Activated naive CD4-positive, alpha-beta T cell treated with anti-CD3 and anti-CD28 coated beads, Interleukin-2, amount 10 ng/mL, durations not matched to agents 7 days and 5 days (primary cell): ENCODE data around the gene RFC3.

Experiments
- CTCF ChIA-PET: fragments of 350-600 bp; sonication (Branson Sonifier 250); formaldehyde crosslinking; loops from one replicate; lab custom pipeline; 2021; ENCODE audit warnings: antibody characterized with exemption; lab: Charles Lee
- DNase-seq: peaks from one replicate; pipeline ENCODE4 v3.0.0-alpha.2; 2020
- H3K27ac Mint-ChIP-seq: one replicate; pipeline ENCODE4 v1.8.0; 2021; ENCODE audit warnings: mild to moderate bottlenecking, moderate library complexity, mixed read lengths
- H3K27me3 Mint-ChIP-seq: one replicate; pipeline ENCODE4 v1.8.0; 2021; ENCODE audit warnings: mild to moderate bottlenecking, mixed read lengths
- H3K36me3 Mint-ChIP-seq: one replicate; pipeline ENCODE4 v1.8.0; 2021; ENCODE audit warnings: mixed read lengths
- H3K4me1 Mint-ChIP-seq: one replicate; pipeline ENCODE4 v1.8.0; 2021; ENCODE audit warnings: mixed read lengths
- H3K4me3 Mint-ChIP-seq: one replicate; pipeline ENCODE4 v1.8.0; 2021; ENCODE audit warnings: mild to moderate bottlenecking, moderate library complexity, mixed read lengths
- H3K9me3 Mint-ChIP-seq: one replicate; pipeline ENCODE4 v1.8.0; 2021; ENCODE audit warnings: mixed read lengths

RFC3 gene

GRCh38 chr13:33868343-33868994 is 50.5 kb downstream of the RFC3 start:
- H3K27me3 Mint-ChIP-seq, result no peaks in the 10 kb centered on the region
- CTCF ChIA-PET, result no interaction called here
- no peak overlapping the region for H3K4me3 Mint-ChIP-seq
- H3K4me1 Mint-ChIP-seq, result no peaks in the 10 kb centered on the region
- no peaks in the 10 kb centered on the region for H3K9me3 Mint-ChIP-seq
- DNase-seq, result no peak
- no peak overlapping the region for H3K27ac Mint-ChIP-seq
- peaks cover 3% of the 10 kb centered on the region for H3K36me3 Mint-ChIP-seq

- Mint-ChIP-seq H3K4me3 (no peak overlapping the region), H3K4me1 (no peaks in the 10 kb centered on the region), H3K9me3 (no peaks in the 10 kb centered on the region), H3K27me3 (no peaks in the 10 kb centered on the region), H3K27ac (no peak overlapping the region), H3K36me3 (peaks cover 3% of the 10 kb centered on the region)
- DNase-seq, result no peak
- CTCF ChIA-PET, result no interaction called here
Observed at GRCh38 chr13:33869005-33869404, 51.1 kb downstream of the RFC3 start.

GRCh38 chr13:33870046-33870668 is 52.2 kb downstream of the RFC3 start:
- Mint-ChIP-seq H3K9me3 (no peaks in the 10 kb centered on the region), H3K4me3 (no peak overlapping the region), H3K27me3 (no peaks in the 10 kb centered on the region), H3K4me1 (no peaks in the 10 kb centered on the region), H3K27ac (no peak overlapping the region), H3K36me3 (peaks cover 3% of the 10 kb centered on the region)
- CTCF ChIA-PET, result no interaction called here
- DNase-seq, result no peak

GRCh38 chr13:33871207-33872004 is 53.5 kb downstream of the RFC3 start:
- Mint-ChIP-seq H3K27me3 (no peaks in the 10 kb centered on the region), H3K4me3 (no peak overlapping the region), H3K9me3 (no peaks in the 10 kb centered on the region), H3K36me3 (peaks cover 3% of the 10 kb centered on the region), H3K27ac (no peak overlapping the region), H3K4me1 (no peaks in the 10 kb centered on the region)
- CTCF ChIA-PET, result no interaction called here
- no peak for DNase-seq

- H3K9me3 Mint-ChIP-seq, result no peaks in the 10 kb centered on the region
- no peak for DNase-seq
- no peaks in the 10 kb centered on the region for H3K4me1 Mint-ChIP-seq
- H3K27me3 Mint-ChIP-seq, result no peaks in the 10 kb centered on the region
- H3K27ac Mint-ChIP-seq, result no peak overlapping the region
- no peak overlapping the region for H3K4me3 Mint-ChIP-seq
- H3K36me3 Mint-ChIP-seq, result peaks cover 3% of the 10 kb centered on the region
- CTCF ChIA-PET, result no interaction called here
Observed at GRCh38 chr13:33872005-33872351, 54.0 kb downstream of the RFC3 start.

GRCh38 chr13:33873251-33873908 is 55.4 kb downstream of the RFC3 start:
- no peak for DNase-seq
- Mint-ChIP-seq H3K4me3 (no peak overlapping the region), H3K36me3 (no peaks in the 10 kb centered on the region), H3K4me1 (no peaks in the 10 kb centered on the region), H3K27me3 (no peaks in the 10 kb centered on the region), H3K9me3 (no peaks in the 10 kb centered on the region), H3K27ac (no peak overlapping the region)
- CTCF ChIA-PET, result no interaction called here

- CTCF ChIA-PET, result no interaction called here
- Mint-ChIP-seq H3K36me3 (no peaks in the 10 kb centered on the region), H3K27me3 (no peaks in the 10 kb centered on the region), H3K9me3 (no peaks in the 10 kb centered on the region), H3K27ac (no peak overlapping the region), H3K4me3 (no peak overlapping the region), H3K4me1 (no peaks in the 10 kb centered on the region)
- DNase-seq, result no peak
Observed at GRCh38 chr13:33874871-33875270, 56.9 kb downstream of the RFC3 start.

GRCh38 chr13:33875618-33876401 is 57.9 kb downstream of the RFC3 start:
- no peaks in the 10 kb centered on the region for H3K27me3 Mint-ChIP-seq
- no peaks in the 10 kb centered on the region for H3K36me3 Mint-ChIP-seq
- H3K4me1 Mint-ChIP-seq, result no peaks in the 10 kb centered on the region
- no peak overlapping the region for H3K27ac Mint-ChIP-seq
- DNase-seq, result no peak
- CTCF ChIA-PET, result no interaction called here
- no peaks in the 10 kb centered on the region for H3K9me3 Mint-ChIP-seq
- H3K4me3 Mint-ChIP-seq, result no peak overlapping the region

- CTCF ChIA-PET, result no interaction called here
- H3K9me3 Mint-ChIP-seq, result no peaks in the 10 kb centered on the region
- no peak for DNase-seq
- H3K27me3 Mint-ChIP-seq, result no peaks in the 10 kb centered on the region
- no peaks in the 10 kb centered on the region for H3K4me1 Mint-ChIP-seq
- no peak overlapping the region for H3K4me3 Mint-ChIP-seq
- no peaks in the 10 kb centered on the region for H3K36me3 Mint-ChIP-seq
- H3K27ac Mint-ChIP-seq, result no peak overlapping the region
Observed at GRCh38 chr13:33876716-33877394, 58.9 kb downstream of the RFC3 start.

GRCh38 chr13:33879118-33879517 is 61.2 kb downstream of the RFC3 start:
- no peaks in the 10 kb centered on the region for H3K27me3 Mint-ChIP-seq
- no peaks in the 10 kb centered on the region for H3K4me1 Mint-ChIP-seq
- no peaks in the 10 kb centered on the region for H3K9me3 Mint-ChIP-seq
- H3K4me3 Mint-ChIP-seq, result no peak overlapping the region
- DNase-seq, result no peak
- CTCF ChIA-PET, result no interaction called here
- no peak overlapping the region for H3K27ac Mint-ChIP-seq
- H3K36me3 Mint-ChIP-seq, result peaks cover 1% of the 10 kb centered on the region

GRCh38 chr13:33882804-33883203 is 64.9 kb downstream of the RFC3 start:
- H3K9me3 Mint-ChIP-seq, result no peaks in the 10 kb centered on the region
- CTCF ChIA-PET, result no interaction called here

GRCh38 chr13:33884531-33885220 is 66.7 kb downstream of the RFC3 start:
- H3K27me3 Mint-ChIP-seq, result no peaks in the 10 kb centered on the region
- H3K4me3 Mint-ChIP-seq, result no peak overlapping the region
- CTCF ChIA-PET, result no interaction called here
- H3K9me3 Mint-ChIP-seq, result no peaks in the 10 kb centered on the region
- no peaks in the 10 kb centered on the region for H3K4me1 Mint-ChIP-seq
- H3K36me3 Mint-ChIP-seq, result peaks cover 1% of the 10 kb centered on the region
- H3K27ac Mint-ChIP-seq, result no peak overlapping the region
- no peak for DNase-seq

More at GRCh38 chr13:33882804-33883203, 64.9 kb downstream of the RFC3 start:
- H3K4me3 Mint-ChIP-seq, result no peak overlapping the region
- no peaks in the 10 kb centered on the region for H3K4me1 Mint-ChIP-seq
- DNase-seq, result no peak
- peaks cover 1% of the 10 kb centered on the region for H3K36me3 Mint-ChIP-seq
- H3K27ac Mint-ChIP-seq, result no peak overlapping the region
- no peaks in the 10 kb centered on the region for H3K27me3 Mint-ChIP-seq
